NCI-H146 treated with DMSO at 0.1 percent for 48 hours (cell line): ENCODE data around the gene IQCK.
A peak's percentile ranks its signal among the peaks of the same experiment; 100 is the strongest.
"Not testable (repeated sequence)": the region's sequence is repeated elsewhere in the genome, so short reads cannot be mapped to it uniquely, and the experiment has no call there.

ENCODE experiments used
- DNase-seq: peaks from one replicate; lab custom pipeline; 2025; ENCODE audit not compliant: unreplicated experiment; lab: John Stamatoyannopoulos, UW

The IQCK gene

DNA sequence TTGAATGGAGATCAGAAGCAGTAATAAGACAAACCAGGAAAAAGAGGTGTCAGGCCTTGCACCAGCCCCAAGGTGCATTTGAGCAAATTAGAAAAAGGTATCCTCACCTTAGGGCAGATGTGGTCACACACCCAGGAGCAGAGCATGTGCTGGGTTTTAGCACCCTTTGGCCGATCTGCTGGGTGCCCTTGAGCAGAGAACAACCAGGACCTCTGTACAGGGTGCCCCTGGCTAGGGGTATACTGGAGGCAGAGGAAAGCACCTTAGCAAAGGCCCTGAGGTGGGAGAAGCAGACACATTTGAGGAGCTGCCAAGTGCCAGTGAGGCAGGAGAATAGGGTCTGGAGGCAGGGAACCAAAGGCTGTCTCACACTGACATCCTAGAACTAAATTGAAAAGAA is 67.0 kb downstream of the IQCK start:
- DNase-seq: no peak

DNA sequence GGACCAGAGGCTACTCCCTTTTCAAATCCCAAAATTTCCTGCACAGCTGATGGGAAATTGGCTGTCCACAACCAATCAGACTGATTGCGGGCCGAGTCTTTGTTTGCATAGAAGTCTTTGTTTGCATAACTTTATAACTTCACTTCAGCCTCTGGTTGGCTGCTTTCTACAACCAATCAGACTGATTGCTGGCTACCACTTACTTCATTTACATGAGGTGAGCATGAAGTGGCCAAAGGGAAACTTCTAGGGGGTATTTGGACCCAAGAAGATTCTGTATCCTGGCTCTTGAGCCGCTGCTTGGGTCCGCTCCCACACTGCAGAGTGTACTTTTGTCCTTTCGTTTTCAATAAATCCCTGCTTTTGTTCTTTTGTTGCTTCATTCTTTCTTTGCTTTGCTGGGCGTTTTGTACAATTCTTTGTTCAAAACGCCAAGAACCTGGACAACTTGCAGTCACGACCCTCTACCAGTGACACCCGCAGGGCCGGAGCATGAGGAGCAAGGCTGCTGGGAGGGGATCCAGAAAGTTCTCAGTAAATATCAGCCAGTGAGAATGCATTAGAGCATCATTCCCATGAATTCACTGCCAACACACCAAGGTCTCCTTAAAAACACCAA is 67.5 kb downstream of the IQCK start:
- DNase-seq: no peak

- DNase-seq: not testable (repeated sequence)
Observed at GRCh38 chr16:19801369-19801768, 83.3 kb downstream of the IQCK start.

- DNase-seq: not testable (repeated sequence)
Observed at GRCh38 chr16:19801824-19802223, 83.8 kb downstream of the IQCK start.

DNA sequence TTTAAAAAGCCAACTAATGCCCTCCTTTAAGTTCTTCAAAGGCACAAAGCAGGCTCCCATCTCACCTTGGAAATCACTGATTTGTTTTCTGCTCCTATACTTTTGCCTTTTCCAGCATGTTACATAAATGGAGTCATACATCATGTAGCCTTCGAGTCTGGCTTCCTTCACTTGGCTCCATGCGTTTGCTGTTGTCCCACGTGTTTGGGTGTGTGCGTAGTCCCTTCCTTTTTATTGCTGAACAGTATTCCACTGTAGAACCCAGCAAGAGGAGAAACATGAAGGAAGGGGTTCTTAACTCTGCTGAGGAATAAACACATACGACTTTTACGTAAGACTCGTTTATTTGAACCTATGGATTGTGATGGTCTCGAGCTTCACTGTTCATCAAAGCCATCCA is 84.5 kb downstream of the IQCK start:
- DNase-seq: no peak

DNA sequence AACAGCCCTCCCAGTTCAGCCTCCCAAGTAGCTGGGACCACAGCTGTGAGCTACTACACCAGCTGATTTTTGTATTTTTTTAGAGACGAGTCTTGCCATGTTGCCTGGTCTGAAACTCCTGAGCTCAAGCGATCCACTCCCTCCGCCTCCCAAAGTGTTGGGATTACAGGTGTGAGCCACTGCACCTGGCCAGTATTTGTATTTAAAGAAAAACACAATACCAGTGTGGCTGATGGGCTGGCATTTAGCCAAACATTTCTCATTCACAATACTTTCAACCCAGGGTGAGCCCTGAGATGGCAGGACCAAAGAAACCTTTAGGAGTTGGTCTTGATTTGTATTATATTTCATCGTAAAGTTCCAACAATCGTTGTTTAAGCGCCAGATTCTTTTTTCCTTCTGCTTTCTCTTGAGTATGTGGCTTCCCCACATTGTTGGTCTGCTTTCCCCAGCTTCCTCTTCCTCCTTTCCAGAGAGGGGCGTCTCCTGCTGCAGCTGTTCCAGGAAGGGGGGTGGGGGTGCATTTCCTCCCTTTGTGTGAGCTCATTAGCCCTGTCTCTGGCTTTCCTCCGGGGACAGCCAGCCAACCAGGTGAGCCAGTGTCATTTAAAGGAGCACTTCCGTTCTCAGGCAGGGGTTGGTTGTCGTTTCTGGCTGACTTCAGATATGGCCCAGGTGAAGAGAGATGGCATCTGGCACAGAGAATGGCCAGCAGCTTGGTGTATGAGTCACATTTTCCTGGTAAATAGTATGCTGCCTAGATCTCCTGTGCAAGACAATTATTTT is 86.7 kb downstream of the IQCK start:
- DNase-seq: peak; percentile 99

DNA sequence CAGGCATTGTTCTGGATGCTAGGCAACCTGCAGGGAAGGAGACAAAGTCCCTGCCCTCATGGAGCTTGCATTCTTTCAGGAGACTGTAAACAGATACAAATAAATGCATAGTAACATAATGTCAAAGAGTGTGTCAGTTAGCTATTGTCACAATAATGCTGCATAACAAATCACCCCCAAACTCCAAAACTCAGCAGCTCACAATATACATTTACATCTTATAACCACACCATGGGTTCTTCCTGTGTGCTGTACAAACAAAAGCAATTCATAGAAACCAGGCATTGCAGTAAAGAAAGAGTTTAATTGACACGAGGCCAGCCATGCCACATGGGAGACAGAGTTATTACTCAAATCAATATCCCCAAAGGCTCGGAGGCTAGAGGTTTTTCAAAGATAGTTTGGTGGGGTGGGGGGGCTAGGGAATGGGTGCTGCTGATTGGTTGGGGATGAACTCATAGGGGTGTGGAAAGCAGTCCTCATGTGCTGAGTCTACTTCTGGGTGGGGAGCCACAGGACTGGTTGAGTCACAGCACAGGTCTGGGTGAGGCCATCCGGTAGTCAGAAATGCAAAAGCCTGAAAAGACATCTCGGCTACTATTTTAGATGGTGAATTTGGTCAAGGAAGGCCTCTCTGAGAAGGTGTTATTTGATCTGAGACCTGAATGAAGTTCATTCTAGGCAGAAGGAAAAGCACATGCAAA is 87.5 kb downstream of the IQCK start:
- no peak for DNase-seq

DNA sequence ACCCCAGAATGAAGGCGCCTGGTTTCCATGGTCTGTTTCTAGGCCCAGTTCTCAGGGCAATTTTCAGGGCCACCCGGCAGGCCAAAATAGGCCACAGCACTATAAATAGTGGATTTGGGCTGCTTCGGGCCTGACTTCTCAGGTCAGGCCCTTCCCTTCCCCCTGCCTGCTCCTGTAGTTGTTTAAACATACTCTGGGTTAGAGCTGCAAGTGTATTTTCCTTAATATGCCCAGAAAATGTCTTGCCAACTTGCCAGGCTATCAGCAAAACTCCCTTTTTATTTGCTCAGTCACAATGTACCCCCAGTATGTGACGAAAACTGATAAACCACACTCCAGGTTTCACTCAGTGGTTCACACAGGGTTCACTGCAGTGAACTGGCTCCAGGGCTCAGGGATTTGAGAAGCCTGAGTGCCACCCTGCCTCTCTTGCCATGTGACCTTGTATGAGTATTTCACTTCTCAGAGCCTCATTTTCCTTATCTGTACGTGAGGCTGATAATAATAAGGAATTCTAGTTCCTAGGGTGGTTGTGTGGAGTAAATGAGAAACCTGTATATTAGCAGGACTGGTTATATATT is 90.1 kb downstream of the IQCK start:
- DNase-seq: no peak

- no peak for DNase-seq
Observed at GRCh38 chr16:19809121-19809635, 91.1 kb downstream of the IQCK start.

DNA sequence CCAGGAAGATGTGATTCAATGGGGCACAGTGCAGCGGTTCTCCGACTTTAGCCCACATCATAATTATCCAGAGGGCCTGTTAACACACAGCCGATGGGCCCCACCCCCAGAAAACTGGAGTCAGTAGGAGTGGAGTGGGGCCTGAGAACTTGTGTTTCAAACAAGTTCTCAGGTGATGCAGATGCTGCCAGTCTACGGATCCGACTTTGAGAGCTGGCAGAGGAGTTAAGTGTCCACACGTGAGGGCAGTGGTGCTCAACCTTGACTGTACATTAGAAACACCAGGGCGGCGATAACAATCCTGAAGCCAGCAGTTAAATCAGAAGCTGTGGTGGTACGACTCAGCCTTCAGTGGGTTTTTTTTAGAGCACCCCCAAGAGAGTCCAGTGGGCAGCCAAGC is 91.6 kb downstream of the IQCK start:
- no peak for DNase-seq

DNA sequence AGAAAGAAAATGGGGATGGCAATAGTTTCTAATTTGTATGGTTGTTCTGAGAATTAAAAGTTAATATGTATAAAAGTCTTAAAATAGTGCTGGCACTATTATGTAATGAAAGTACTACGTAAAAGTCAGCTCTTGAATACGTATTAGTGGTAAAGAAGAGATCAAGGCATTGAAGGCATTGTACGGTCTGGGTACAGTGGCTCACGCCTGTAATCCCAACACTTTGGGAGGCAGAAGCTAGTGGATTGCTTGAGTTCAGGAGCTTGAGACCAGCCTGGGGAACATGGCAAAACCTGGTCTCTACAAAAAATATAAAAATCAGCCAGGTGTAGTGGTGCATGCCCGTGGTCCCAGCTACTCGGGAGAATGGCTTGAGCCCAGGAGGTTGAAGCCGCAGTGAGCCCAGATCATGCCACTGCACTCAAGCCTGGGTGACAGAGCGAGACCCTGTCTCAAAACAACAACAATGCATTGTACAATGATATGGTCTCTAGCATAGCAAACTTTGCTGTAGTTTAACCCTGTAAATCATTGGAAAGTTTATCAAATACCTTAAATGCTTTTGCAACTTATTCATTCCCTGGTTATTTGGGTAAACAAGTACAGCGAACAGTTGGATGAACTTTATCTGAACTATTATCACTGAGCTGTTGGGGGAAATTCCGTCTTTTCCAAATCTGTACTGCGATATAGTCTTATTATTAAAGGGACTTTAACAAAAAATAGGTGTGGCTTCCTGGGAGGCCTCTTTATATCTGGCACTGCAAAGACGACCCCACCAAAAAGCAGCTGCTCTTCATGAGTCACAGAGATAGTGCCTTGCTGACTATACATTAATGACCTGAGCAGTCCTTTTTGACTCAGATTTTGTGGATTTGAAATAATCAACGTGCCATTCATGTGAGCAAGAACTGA is 93.0 kb downstream of the IQCK start:
- DNase-seq: no peak

GRCh38 chr16:19812986-19813385 is 94.9 kb downstream of the IQCK start:
- DNase-seq: no peak

GRCh38 chr16:19815418-19815817 is 97.3 kb downstream of the IQCK start:
- no peak for DNase-seq

GRCh38 chr16:19817122-19817521 is 99.1 kb downstream of the IQCK start:
- DNase-seq: no peak

GRCh38 chr16:19817875-19818274 is 99.8 kb downstream of the IQCK start:
- no peak for DNase-seq

- DNase-seq: no peak
Observed at GRCh38 chr16:19822533-19822932, 104.5 kb downstream of the IQCK start.

GRCh38 chr16:19823322-19823721 is 105.3 kb downstream of the IQCK start:
- no peak for DNase-seq

DNA sequence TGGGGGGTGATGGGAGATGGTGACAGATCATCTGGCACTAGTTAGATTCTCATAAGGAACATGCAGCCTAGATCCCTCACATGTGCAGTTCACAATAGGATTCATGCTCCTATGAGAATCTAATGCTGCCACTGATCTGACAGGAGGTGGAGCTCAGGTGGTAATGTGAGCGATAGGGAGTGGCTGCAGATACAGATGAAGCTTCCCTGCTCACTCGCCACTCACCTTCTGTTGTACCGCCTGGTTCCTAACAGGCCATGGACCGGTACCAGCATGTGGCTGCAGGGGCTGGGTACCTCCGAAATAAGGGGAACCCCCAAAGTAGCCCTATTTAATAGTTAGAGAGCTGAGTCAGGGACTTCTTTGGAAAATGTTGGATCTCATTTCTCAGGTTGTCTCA is 106.1 kb downstream of the IQCK start:
- DNase-seq: no peak

DNA sequence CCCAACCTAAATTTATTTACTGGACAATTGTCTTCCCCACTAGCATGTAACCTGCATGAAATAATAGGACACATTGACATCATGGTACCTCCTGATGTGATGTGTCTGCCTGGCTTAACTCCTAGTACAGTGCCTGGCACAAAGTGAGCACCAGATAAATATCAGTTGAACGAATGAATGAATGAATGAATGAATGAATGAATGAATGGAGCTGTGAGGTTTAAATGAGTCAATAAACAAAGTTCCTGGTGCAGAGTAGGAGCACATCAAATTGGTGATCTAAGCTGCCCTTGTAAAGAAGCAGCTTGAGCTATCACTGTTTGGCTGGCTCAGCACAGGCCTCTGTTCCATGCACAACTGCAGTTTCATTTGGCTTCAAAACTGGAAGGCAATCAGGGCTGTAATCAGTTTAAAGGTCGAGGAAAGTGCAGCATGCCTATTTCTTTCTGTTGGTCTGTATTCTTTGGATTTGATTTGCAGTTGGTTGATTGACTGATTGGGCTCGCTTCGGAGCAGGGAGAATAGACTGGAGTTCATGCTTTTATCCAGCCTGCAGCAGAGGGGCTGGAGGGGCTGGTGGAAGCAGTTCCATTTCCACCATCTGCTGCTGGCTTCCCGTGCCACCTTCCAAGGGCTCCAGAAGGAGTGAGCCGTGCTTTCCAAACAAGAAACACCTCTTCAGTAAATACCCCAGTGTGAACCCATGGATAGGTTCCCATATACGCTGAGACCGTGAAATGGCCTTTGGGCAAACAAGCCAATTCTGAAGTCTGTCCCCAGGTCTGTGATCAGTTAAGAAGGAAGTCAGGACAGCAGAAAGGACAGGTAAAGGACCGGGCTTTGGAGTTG is 112.0 kb downstream of the IQCK start:
- no peak for DNase-seq
